Mesenchymal stem cell (in vitro differentiated cells and primary cell): ENCODE data around the gene ZNF628.
A peak's percentile ranks its signal among the peaks of the same experiment; 100 is the strongest.

Experiments
- DNase-seq: peaks from one replicate; pipeline ENCODE4 v3.0.0-alpha.2; 2013
- H2AFZ ChIP-seq: one replicate; pipeline ENCODE4 v1.6.1; 2013; ENCODE audit warnings: low read depth, mild to moderate bottlenecking, control low read depth, inconsistent platforms, low read length, moderate library complexity
- H2AK5ac ChIP-seq: 2 replicates; pipeline ENCODE4 v1.6.1; 2013; ENCODE audit warnings: low read length, moderate library complexity, mild to moderate bottlenecking, inconsistent platforms; ENCODE audit not compliant: severe bottlenecking
- H2BK120ac ChIP-seq: one replicate; pipeline ENCODE4 v1.6.1; 2013; ENCODE audit warnings: low read depth, mild to moderate bottlenecking, inconsistent platforms, low read length, moderate library complexity
- H2BK12ac ChIP-seq, 2 experiments: one replicate each; pipeline ENCODE4 v1.6.1; 2013; ENCODE audit warnings: inconsistent platforms in 2 of 2, low read length in 2 of 2, mild to moderate bottlenecking in 2 of 2, moderate library complexity in 2 of 2, control low read depth in 1 of 2
- H2BK15ac ChIP-seq: one replicate; pipeline ENCODE4 v1.6.1; 2013; ENCODE audit warnings: mild to moderate bottlenecking, low read depth, inconsistent platforms; ENCODE audit not compliant: poor library complexity, severe bottlenecking
- H2BK5ac ChIP-seq: 2 replicates; pipeline ENCODE4 v1.6.1; 2013; ENCODE audit warnings: low read depth, mild to moderate bottlenecking, low read length, control low read depth, inconsistent platforms; ENCODE audit not compliant: poor library complexity, severe bottlenecking
- H3K14ac ChIP-seq, 2 experiments: one replicate each; pipeline ENCODE4 v1.6.1; 2013; ENCODE audit warnings: inconsistent platforms in 2 of 2, low read length in 2 of 2, control low read depth in 1 of 2, mild to moderate bottlenecking in 1 of 2, moderate library complexity in 1 of 2
- H3K18ac ChIP-seq, 2 experiments: one replicate each; pipeline ENCODE4 v1.6.1; 2013; ENCODE audit warnings: inconsistent platforms in 2 of 2, low read length in 2 of 2, control low read depth in 1 of 2, low read depth in 1 of 2, mild to moderate bottlenecking in 1 of 2
- H3K23ac ChIP-seq, 2 experiments: one replicate each; pipeline ENCODE4 v1.6.1; 2013; ENCODE audit warnings: inconsistent platforms in 2 of 2, low read length in 2 of 2, mild to moderate bottlenecking in 2 of 2, moderate library complexity in 2 of 2, control low read depth in 1 of 2
- H3K27ac ChIP-seq: 2 replicates; pipeline ENCODE4 v1.5.1; 2013; ENCODE audit warnings: mild to moderate bottlenecking, moderate library complexity, low read length, control low read depth, inconsistent platforms; ENCODE audit not compliant: poor library complexity, severe bottlenecking
- H3K27me3 ChIP-seq, 2 experiments: 2 replicates each; pipeline versions ENCODE4 v1.6.1 to v1.7.0; 2013; ENCODE audit warnings: low read length in 2 of 2, mild to moderate bottlenecking in 2 of 2, moderate library complexity in 2 of 2, control low read depth in 1 of 2, inconsistent platforms in 1 of 2; ENCODE audit not compliant: control insufficient read depth in 1 of 2, insufficient read depth in 1 of 2
- H3K36me3 ChIP-seq, 2 experiments: 2 replicates each; pipeline versions ENCODE4 v1.6.1 to v1.7.0; 2013; ENCODE audit warnings: low read length in 2 of 2, control low read depth in 1 of 2, inconsistent platforms in 1 of 2, low read depth in 1 of 2, mild to moderate bottlenecking in 1 of 2; ENCODE audit not compliant: insufficient read depth in 2 of 2, control insufficient read depth in 1 of 2
- H3K4ac ChIP-seq, 2 experiments: one replicate each; pipeline ENCODE4 v1.6.1; 2013; ENCODE audit warnings: inconsistent platforms in 2 of 2, low read length in 2 of 2, mild to moderate bottlenecking in 2 of 2, moderate library complexity in 2 of 2, control low read depth in 1 of 2, low read depth in 1 of 2
- H3K4me1 ChIP-seq: 2 replicates; pipeline ENCODE4 v1.6.1; 2013; ENCODE audit warnings: low read depth, low read length, control low read depth; ENCODE audit not compliant: control insufficient read depth, insufficient read depth
- H3K4me2 ChIP-seq: 2 replicates; pipeline ENCODE4 v1.6.1; 2013; ENCODE audit warnings: low read length, mild to moderate bottlenecking, inconsistent platforms; ENCODE audit not compliant: poor library complexity, severe bottlenecking
- H3K4me3 ChIP-seq, 2 experiments: 2 replicates each; pipeline versions ENCODE4 v1.5.1 to v1.7.0; 2013; ENCODE audit warnings: low read length in 2 of 2, mild to moderate bottlenecking in 2 of 2, control low read depth in 1 of 2, low read depth in 1 of 2; ENCODE audit not compliant: insufficient read depth in 1 of 2
- H3K79me1 ChIP-seq: replicated peaks from 2 replicates; pipeline ENCODE4 v1.6.1; 2013; ENCODE audit warnings: mild to moderate bottlenecking, control low read depth, low read length, inconsistent platforms; ENCODE audit not compliant: poor library complexity, severe bottlenecking
- H3K9ac ChIP-seq: 2 replicates; pipeline ENCODE4 v1.7.0; 2013; ENCODE audit warnings: mild to moderate bottlenecking, low read length, moderate library complexity
- H3K9me3 ChIP-seq: 2 replicates; pipeline ENCODE4 v1.7.0; 2013; ENCODE audit warnings: mild to moderate bottlenecking, low read length; ENCODE audit not compliant: control insufficient read depth
- H4K8ac ChIP-seq: one replicate; pipeline ENCODE4 v1.6.1; 2013; ENCODE audit warnings: inconsistent platforms, mild to moderate bottlenecking, low read length, moderate library complexity
- H4K91ac ChIP-seq: one replicate; pipeline ENCODE4 v1.6.1; 2013; ENCODE audit warnings: mild to moderate bottlenecking, low read length, inconsistent platforms
- WGBS: methylation state at CpG from one replicate; pipeline ENCODE4 v1.1.7; 2013; ENCODE audit warnings: mixed read lengths; 5-methylcytosine and 5-hydroxymethylcytosine counted together

The ZNF628 gene

DNA sequence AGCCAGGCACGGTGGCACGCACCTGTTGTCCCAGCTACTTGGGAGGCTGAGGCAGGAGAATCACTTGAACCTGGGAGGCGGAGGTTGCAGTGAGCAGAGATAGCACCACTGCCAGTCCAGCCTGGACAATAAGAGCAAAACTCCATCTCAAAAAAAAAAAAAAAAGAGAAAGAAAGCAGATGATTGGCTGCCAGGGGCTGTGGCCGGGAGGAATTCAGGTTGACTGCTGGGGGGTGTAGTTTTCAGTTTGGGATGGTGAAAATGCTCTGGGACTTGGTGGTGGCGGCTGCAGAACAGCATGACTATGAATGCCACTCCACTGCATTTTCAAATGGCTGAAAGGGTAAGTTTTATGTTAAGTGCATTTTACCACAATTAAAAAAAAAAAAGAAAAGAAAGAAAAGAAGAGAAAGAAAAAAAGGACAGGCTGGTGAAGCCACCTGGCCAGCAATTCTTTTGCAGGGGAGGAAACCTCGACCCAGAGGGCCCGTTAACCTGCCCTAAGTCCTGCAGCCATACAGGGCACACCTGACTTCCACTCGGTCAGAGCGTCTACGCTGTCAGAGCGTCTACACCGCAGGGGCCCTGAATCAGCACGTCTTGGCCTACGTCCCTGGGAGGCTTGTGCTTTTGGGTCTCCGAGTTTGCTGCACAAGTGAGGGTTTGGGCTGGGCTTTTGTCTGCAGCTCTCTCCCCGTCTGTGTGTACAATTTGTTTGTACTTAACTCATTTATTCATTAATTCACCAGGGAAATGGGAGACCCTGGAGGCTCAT is 18.5 kb upstream of the ZNF628 start:
- Histone ChIP-seq H3K9me3 (no peaks in the 10 kb centered on the region), H2BK5ac (no peak overlapping the region), H3K4me3 (no peak overlapping the region), H3K36me3 (peaks cover 11 to 39% of the 10 kb centered on the region in 2 experiments), H4K91ac (no peak overlapping the region), H3K4ac (no peak overlapping the region), H2BK12ac (no peak overlapping the region), H3K27me3 (no peaks in the 10 kb centered on the region), H2BK15ac (no peak overlapping the region), H2BK120ac (no peak overlapping the region), H3K18ac (no peak overlapping the region), H3K4me1 (peaks cover 20% of the 10 kb centered on the region), H4K8ac (no peak overlapping the region), H3K14ac (no peak overlapping the region), H3K79me1 (peaks cover 24% of the 10 kb centered on the region), H2AK5ac (no peak overlapping the region), H3K23ac (no peak overlapping the region), H3K27ac (no peak overlapping the region), H3K9ac (no peak overlapping the region), H3K4me2 (no peak overlapping the region), H2AFZ (no peak overlapping the region)
- DNase-seq: no peak
- WGBS: 93% methylated on average over 10 of the region's 16 CpGs

DNA sequence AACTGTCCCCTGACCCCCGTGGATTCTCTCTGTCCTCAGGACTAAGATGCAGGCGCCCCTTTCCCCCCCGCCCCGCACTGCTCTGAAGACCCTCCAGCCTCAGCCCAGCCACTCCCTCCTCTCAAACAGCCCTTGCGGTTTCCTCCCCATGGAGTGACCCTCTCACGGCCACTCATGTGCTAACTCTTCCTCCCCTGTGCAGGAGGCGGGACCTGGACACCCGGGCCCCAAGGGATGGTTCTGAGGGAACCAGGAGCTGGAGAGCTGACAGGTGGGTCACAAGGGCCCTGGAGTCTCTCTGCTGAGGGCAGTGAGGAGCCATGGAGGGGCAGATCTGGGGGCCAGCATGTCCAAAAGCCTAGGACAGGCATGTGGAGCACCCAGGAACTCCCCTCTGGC is 16.9 kb upstream of the ZNF628 start:
- Histone ChIP-seq H4K8ac (no peak overlapping the region), H2BK120ac (no peak overlapping the region), H3K4me2 (no peak overlapping the region), H3K4ac (no peak overlapping the region), H3K18ac (no peak overlapping the region), H2AFZ (no peak overlapping the region), H2BK12ac (no peak overlapping the region), H3K4me1 (peaks cover 15% of the 10 kb centered on the region), H3K27me3 (no peaks in the 10 kb centered on the region), H2BK5ac (no peak overlapping the region), H3K36me3 (peaks cover 6 to 25% of the 10 kb centered on the region in 2 experiments), H3K9ac (peak overlapping the region; percentile 96), H2AK5ac (no peak overlapping the region), H4K91ac (no peak overlapping the region), H3K79me1 (peaks cover 24% of the 10 kb centered on the region), H3K14ac (no peak overlapping the region), H3K23ac (no peak overlapping the region), H2BK15ac (no peak overlapping the region), H3K27ac (no peak overlapping the region), H3K4me3 (peak overlapping the region in 1 of 2 experiments; percentile 95), H3K9me3 (no peaks in the 10 kb centered on the region)
- no peak for DNase-seq
- 81% methylated on average over 5 of the region's 8 CpGs for WGBS

DNA sequence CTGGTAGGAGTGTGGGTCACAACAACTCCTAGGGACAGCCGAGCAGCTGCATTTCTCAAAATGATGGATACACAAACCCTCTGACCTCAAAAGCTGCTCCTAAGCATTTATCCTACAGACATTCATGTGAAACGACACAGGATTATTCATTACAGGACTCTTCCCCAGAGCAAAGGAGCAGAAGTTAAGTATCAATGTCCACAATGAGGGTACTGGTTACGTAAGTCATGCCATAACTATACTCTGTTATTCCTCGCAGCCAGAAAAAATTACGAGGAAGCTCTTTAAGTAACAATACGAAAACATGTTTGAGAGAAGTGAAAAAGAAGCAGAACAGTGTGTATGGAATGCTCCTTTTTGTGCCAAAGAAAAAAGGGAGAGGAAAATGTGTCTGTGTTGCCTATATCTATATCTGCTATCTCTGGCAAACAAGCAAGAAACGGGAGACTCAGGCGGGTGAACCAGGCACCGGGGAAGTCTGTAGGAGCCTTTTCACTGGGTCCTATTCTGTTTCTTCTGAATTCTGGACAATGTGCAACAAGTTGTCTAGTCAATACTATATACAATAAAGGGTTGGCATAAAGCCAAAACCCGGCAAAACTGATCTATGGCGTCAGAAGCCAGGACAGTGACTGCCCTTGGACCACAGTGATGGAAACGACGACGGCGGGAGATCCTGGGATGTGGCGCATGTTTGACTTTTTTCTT is 16.3 kb upstream of the ZNF628 start:
- peak overlapping the region in 1 of 2 experiments; percentile 95 for H3K4me3 ChIP-seq
- WGBS: 47% methylated on average over 16 of the region's 16 CpGs
- no peak overlapping the region for H2BK15ac ChIP-seq
- H3K4me2 ChIP-seq: peak overlapping the region; percentile 86
- H3K27me3 ChIP-seq: no peaks in the 10 kb centered on the region
- H2AK5ac ChIP-seq: peak overlapping the region; percentile 35
- H4K91ac ChIP-seq: no peak overlapping the region
- H2AFZ ChIP-seq: no peak overlapping the region
- no peak overlapping the region for H4K8ac ChIP-seq
- H3K23ac ChIP-seq: no peak overlapping the region
- no peak overlapping the region for H3K14ac ChIP-seq
- no peak overlapping the region for H2BK120ac ChIP-seq
- H3K36me3 ChIP-seq: peaks cover 6 to 19% of the 10 kb centered on the region in 2 experiments
- no peak overlapping the region for H2BK5ac ChIP-seq
- H3K9ac ChIP-seq: peak overlapping the region; percentile 96
- peaks cover 15% of the 10 kb centered on the region for H3K4me1 ChIP-seq
- no peak overlapping the region for H3K18ac ChIP-seq
- H3K27ac ChIP-seq: no peak overlapping the region
- no peak overlapping the region for H3K4ac ChIP-seq
- DNase-seq: peak; percentile 73
- no peaks in the 10 kb centered on the region for H3K9me3 ChIP-seq
- H2BK12ac ChIP-seq: no peak overlapping the region
- peaks cover 22% of the 10 kb centered on the region for H3K79me1 ChIP-seq

DNA sequence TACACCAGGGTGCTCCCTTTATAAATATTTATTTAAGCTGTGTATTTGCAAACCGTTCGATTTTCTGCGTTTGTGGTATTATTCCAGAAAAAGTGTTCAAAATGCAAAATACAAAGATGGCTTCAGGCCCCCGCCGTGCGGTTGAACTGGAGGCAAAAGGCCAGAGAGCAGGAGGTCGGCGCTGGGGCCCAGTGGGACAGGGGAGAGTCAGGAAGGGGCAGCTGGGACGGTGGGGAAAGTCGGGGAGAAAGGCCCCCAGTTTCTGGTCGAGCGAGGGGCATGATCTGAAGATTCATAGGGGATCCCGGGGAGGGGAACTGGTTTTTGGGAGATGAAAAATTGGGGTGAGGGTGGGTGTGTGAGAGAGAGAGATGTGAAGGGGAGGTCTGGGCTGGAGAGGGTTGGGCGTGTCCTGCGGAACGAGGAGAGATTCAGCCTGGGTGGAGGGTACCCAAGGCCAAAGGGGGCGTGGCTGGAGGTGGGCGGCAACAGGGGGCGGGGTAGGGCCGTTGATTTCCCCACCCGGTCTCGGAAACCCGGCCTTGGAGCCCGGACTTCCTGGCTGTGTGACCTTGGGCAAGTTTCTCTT is 15.7 kb upstream of the ZNF628 start:
- H3K14ac ChIP-seq: no peak overlapping the region
- H3K4ac ChIP-seq: peak overlapping the region in 1 of 2 experiments; percentile 62
- H3K4me1 ChIP-seq: peaks cover 17% of the 10 kb centered on the region
- no peak overlapping the region for H2BK120ac ChIP-seq
- H3K4me3 ChIP-seq: peak overlapping the region; percentile 86 to 95
- no peak overlapping the region for H4K91ac ChIP-seq
- no peak overlapping the region for H4K8ac ChIP-seq
- peak overlapping the region; percentile 51 for H2BK5ac ChIP-seq
- peak overlapping the region; percentile 96 for H3K9ac ChIP-seq
- H3K9me3 ChIP-seq: no peaks in the 10 kb centered on the region
- DNase-seq: peak; percentile 83
- H3K27ac ChIP-seq: peak overlapping the region; percentile 70
- H2BK12ac ChIP-seq: peak overlapping the region in 1 of 2 experiments; percentile 50
- peak overlapping the region; percentile 86 for H3K4me2 ChIP-seq
- no peak overlapping the region for H2BK15ac ChIP-seq
- no peak overlapping the region for H2AFZ ChIP-seq
- peaks cover 0 to 13% of the 10 kb centered on the region in 2 experiments for H3K36me3 ChIP-seq
- H3K79me1 ChIP-seq: peaks cover 18% of the 10 kb centered on the region
- H3K18ac ChIP-seq: peak overlapping the region; percentile 95 to 98
- H2AK5ac ChIP-seq: peak overlapping the region; percentile 65
- no peaks in the 10 kb centered on the region for H3K27me3 ChIP-seq
- no peak overlapping the region for H3K23ac ChIP-seq
- 8% methylated on average over 24 of the region's 24 CpGs for WGBS
